HL-60 (cell line): Measurements from ENCODE around the gene FCGBP.
"Not testable (repeated sequence)": the region's sequence is repeated elsewhere in the genome, so short reads cannot be mapped to it uniquely, and the experiment has no call there.

Experiments
- DNase-seq, 2 experiments: peaks; one replicate each; pipeline ENCODE4 v3.0.0-alpha.2; 2010 to 2020; ENCODE audit warnings: low read depth in 1 of 2, low spot score in 1 of 2
- H3K27ac ChIP-seq: fragments of 250-450 bp; sonication (Bioruptor Pico); replicated peaks from 2 replicates; pipeline ENCODE4 v1.5.1; 2020; ENCODE audit warnings: mild to moderate bottlenecking, moderate library complexity
- H3K27me3 ChIP-seq: fragments of 250-450 bp; sonication (Bioruptor Pico); 2 replicates; pipeline ENCODE4 v1.5.1; 2021; ENCODE audit warnings: mild to moderate bottlenecking, moderate library complexity; ENCODE audit not compliant: insufficient read depth, poor library complexity, severe bottlenecking
- H3K4me3 ChIP-seq: replicated peaks from 2 replicates; pipeline ENCODE4 v1.5.1; 2011; ENCODE audit warnings: mild to moderate bottlenecking, control low read depth, low read length; ENCODE audit not compliant: insufficient read depth
- GABPA ChIP-seq: IDR thresholded peaks from 2 replicates; pipeline ENCODE4 v1.6.1; 2012; ENCODE audit warnings: low read depth
- POLR2AphosphoS5 ChIP-seq: IDR thresholded peaks from 2 replicates; pipeline ENCODE4 v1.6.1; 2012; ENCODE audit warnings: low read depth
- SPI1 ChIP-seq: IDR thresholded peaks from 2 replicates; pipeline ENCODE4 v1.6.1; 2012; ENCODE audit warnings: low read depth, mild to moderate bottlenecking, borderline replicate concordance
- TF ChIP-seq, protein P1 (sequence below): IDR thresholded peaks from 2 replicates; pipeline ENCODE4 v1.6.1; 2012; ENCODE audit warnings: low read depth; ENCODE audit not compliant: insufficient replicate concordance
- TF ChIP-seq, protein P2 (sequence below): IDR thresholded peaks from one replicate; pipeline ENCODE4 v1.5.1; 2011; ENCODE audit warnings: low read length, control low read depth, inconsistent platforms; ENCODE audit not compliant: insufficient read depth

FCGBP gene

DNA sequence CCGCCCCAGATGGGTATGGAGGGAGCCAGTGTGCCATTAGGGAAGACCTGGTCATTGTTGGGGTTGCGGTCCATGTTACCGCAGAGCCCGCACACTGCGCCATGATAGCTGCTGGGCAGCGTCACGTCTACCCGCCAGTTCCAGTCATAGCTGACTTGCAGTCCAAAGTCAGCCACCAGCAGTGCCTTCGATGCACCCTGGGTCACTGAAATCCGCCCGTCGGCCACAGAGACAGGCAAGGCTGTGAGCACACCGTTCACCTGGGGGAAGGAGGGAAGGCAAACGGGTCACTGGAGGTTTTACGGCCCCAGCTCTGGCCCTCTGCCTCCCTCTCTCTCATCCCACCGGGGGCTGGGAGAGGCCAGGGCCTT is 40.2 kb downstream of the FCGBP start:
- DNase-seq, H3K4me3 ChIP-seq, H3K27me3 ChIP-seq, H3K27ac ChIP-seq: not testable (repeated sequence)

DNA sequence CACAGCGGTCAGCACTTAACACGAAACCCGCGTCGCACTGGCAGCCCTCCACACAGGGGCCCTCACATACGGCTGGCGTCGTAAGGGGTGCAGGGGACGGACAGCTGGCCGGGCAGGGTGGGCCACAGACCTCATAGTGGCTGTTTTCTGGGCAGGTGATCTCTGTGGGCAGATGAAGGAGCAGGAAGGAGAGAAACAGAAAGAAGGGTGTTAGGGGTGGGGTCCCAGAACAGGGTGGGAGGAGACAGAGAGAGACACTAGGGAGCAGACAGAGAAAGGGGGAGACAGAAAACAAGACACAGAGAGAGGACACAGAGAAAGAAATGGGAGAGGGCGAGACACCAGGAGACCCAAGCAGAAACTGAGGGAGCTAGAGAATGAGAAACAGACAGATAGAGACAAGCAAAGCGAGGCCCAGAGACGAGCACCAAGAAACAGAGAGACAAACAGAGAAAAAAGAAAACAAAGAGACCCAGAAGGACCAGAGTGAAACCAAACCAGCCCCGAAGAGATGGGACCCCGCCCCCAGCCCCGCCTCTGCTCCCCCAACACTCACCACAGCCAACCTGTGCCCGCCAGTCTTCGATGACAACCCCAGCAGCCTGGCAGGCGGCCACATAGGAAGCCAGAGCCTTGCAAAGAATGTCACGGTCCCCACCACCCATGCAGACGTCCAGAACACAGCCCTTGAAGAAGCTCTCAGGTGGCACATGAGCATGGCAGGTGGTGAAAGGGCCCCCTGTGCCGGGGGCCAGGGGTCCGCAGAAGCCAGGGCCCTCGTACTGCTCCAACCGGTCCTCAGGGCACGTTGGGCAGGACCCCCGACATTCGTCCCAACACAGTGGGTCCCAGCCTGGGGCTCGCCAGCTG is 40.8 kb downstream of the FCGBP start:
- not testable (repeated sequence) for H3K27me3 ChIP-seq, DNase-seq, H3K27ac ChIP-seq, H3K4me3 ChIP-seq

DNA sequence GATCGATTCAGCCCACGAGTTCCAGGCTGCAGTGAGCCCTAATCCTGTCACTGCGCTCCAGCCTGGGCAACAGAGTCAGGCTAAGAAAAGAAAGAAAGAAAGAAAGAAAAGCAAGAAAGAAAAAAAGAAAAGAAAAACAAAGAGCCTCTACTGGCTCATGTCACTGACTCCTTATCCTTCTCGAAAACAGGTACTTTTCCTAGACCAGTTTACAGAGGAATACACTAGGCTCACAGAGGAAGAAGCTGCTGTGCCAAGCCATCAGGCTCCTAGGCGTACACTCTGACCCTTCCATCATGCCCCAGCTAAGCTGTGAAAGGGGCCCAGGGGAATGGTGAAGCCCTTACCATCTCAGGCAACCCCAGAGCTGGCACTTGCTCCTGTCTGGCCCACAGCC is 41.9 kb downstream of the FCGBP start:
- H3K4me3 ChIP-seq, H3K27me3 ChIP-seq, H3K27ac ChIP-seq, DNase-seq: not testable (repeated sequence)

DNA sequence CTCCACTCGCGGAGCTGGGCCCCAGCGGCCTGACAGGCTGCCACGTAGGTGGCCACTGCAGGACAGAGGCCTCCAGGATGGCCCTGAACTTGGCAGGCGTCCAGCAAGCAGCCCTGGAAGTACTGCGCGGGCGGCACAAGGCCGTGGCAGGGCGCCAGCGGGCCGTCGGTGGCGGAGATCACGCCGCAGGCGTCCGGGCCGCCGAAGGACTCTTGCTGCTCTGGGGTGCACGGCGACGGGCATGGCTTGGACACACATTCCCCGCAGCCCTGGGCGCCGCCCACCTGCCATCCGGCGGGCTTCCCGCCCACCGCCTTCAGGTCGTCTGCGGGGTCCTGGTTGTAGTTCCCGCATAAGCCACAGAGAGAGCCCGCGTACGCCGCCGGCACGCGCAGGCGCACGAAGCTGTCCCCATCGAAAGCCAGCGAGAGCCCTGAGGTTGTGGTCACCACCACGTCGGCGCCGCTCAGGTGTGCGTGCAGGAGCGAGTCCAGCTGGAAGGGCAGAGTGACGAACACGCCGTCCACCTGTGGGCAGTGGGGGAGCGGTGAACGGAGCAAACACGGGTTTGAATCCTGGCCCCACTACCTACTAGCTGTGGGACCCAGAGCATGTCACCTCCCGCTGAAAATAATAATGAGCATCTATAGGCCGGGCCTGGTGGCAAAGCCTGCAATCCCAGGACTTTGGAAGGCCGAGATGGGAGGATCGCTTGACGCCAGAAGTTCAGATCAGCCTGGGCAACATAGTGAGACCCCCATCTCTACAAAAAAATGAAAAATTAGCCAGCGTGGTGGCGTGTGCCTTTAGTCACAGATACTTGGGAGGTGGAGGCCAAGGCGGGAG is 42.6 kb downstream of the FCGBP start:
- H3K27ac ChIP-seq, H3K4me3 ChIP-seq, H3K27me3 ChIP-seq, DNase-seq: not testable (repeated sequence)

DNA sequence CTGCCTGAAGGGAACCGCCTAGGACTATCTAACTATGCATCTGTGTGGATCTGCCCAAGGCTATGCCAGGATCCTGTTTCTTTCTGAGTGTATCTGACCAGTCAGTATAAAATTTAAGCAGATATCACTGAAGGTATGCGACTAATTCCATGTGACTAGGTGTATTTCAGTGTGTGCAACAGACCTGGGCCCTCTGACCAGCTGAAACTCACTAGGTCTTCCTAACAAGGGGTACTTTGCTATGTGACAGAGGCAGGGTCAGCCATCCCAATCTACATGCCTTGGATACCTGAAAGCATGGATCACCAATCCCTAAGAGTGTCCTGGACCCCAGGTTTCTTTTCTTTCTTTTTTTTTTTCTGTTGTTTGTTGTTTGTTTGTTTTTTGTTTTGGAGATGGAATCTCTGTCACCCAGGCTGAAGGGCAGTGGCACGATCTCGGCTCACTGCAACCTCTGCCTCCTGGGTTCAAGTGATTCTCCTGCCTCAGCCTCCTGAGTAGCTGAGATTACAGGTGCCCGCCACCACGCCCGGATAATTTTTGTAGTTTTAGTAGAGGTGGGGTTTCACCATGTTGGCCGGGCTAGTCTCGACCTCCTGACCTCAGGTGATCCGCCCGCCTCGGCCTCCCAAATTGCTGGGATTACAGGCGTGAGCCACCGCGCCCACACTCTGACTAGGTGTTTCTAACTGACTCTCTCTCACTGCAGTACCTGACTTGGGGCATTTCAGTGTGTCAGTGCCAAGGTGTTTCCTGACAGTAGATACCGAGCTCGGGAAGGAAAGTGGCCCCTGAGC is 43.5 kb downstream of the FCGBP start:
- TF ChIP-seq, protein P1, sequence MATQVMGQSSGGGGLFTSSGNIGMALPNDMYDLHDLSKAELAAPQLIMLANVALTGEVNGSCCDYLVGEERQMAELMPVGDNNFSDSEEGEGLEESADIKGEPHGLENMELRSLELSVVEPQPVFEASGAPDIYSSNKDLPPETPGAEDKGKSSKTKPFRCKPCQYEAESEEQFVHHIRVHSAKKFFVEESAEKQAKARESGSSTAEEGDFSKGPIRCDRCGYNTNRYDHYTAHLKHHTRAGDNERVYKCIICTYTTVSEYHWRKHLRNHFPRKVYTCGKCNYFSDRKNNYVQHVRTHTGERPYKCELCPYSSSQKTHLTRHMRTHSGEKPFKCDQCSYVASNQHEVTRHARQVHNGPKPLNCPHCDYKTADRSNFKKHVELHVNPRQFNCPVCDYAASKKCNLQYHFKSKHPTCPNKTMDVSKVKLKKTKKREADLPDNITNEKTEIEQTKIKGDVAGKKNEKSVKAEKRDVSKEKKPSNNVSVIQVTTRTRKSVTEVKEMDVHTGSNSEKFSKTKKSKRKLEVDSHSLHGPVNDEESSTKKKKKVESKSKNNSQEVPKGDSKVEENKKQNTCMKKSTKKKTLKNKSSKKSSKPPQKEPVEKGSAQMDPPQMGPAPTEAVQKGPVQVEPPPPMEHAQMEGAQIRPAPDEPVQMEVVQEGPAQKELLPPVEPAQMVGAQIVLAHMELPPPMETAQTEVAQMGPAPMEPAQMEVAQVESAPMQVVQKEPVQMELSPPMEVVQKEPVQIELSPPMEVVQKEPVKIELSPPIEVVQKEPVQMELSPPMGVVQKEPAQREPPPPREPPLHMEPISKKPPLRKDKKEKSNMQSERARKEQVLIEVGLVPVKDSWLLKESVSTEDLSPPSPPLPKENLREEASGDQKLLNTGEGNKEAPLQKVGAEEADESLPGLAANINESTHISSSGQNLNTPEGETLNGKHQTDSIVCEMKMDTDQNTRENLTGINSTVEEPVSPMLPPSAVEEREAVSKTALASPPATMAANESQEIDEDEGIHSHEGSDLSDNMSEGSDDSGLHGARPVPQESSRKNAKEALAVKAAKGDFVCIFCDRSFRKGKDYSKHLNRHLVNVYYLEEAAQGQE = no peak
- TF ChIP-seq, protein P2, sequence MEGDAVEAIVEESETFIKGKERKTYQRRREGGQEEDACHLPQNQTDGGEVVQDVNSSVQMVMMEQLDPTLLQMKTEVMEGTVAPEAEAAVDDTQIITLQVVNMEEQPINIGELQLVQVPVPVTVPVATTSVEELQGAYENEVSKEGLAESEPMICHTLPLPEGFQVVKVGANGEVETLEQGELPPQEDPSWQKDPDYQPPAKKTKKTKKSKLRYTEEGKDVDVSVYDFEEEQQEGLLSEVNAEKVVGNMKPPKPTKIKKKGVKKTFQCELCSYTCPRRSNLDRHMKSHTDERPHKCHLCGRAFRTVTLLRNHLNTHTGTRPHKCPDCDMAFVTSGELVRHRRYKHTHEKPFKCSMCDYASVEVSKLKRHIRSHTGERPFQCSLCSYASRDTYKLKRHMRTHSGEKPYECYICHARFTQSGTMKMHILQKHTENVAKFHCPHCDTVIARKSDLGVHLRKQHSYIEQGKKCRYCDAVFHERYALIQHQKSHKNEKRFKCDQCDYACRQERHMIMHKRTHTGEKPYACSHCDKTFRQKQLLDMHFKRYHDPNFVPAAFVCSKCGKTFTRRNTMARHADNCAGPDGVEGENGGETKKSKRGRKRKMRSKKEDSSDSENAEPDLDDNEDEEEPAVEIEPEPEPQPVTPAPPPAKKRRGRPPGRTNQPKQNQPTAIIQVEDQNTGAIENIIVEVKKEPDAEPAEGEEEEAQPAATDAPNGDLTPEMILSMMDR = no peak
- TF ChIP-seq POLR2AphosphoS5 (no peak), SPI1 (no peak), GABPA (no peak)
- Histone ChIP-seq H3K27ac (no peak overlapping the region), H3K27me3 (no peaks in the 10 kb centered on the region), H3K4me3 (no peak overlapping the region)
- no peak for DNase-seq

DNA sequence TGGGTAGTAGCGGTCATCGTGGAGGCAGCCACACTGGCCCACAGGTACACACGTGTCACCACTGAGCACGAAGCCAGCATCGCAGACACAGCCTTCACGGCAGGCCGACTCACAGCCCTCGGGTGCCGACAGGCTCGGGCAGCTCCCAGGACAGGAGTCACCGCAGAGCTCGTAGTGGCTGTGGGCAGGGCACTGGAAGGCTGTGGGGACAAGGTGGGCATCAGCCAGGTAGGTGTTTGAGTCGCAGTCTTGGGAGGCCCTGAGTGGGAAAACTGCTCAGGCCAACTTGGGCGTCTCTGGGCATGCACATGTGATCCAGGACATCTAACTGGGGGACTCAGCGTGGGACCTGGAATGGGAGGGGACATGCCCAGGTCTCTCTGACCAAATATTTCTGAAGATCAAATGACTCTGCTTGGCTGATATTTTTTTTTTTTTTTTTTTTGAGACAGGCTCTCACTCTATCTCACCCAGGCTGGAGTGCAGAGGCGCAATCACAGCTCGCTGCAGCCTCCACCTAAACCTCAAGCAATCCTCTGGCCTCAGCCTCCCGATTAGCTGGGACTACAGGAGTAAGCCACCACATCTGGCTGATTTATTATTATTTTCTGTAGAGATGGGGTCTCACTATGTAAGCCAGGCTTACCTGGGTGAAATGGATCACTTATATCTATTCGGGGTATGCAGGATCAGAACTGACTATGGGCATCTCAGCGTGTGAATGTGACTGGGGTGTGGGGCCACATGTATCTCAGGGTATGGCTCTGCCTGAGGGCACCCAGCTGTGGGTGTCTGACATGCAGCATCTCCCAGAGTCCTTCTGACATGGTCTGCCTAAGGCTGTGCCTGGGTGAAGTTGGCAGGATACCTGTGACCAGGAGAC is 44.3 kb downstream of the FCGBP start:
- not testable (repeated sequence) for H3K27me3 ChIP-seq, H3K4me3 ChIP-seq, DNase-seq, H3K27ac ChIP-seq

DNA sequence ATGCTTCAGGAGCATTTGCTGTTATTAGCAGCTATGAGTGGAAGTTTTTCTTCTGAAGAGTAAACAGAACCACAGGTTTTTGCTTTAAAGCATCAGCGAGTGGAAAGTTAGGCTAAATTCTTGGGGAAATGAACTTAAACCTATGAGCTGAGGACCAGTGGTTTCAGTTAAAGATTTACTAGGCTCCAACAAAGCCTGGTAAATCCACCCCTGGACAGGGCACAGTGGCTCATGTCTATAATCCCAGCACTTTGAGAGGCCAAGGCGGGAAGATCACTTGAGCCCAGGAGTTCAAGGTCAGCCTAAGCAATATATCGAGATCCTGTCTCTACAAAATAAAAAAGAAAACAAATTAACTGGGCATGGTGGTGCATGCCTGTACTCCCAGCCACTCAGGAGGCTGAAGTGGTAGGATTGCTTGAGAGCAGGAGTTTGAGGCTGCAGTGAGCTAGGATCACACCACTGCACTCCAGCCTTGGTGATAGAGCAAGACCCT is 46.9 kb downstream of the FCGBP start:
- not testable (repeated sequence) for H3K4me3 ChIP-seq, DNase-seq, H3K27ac ChIP-seq, H3K27me3 ChIP-seq

DNA sequence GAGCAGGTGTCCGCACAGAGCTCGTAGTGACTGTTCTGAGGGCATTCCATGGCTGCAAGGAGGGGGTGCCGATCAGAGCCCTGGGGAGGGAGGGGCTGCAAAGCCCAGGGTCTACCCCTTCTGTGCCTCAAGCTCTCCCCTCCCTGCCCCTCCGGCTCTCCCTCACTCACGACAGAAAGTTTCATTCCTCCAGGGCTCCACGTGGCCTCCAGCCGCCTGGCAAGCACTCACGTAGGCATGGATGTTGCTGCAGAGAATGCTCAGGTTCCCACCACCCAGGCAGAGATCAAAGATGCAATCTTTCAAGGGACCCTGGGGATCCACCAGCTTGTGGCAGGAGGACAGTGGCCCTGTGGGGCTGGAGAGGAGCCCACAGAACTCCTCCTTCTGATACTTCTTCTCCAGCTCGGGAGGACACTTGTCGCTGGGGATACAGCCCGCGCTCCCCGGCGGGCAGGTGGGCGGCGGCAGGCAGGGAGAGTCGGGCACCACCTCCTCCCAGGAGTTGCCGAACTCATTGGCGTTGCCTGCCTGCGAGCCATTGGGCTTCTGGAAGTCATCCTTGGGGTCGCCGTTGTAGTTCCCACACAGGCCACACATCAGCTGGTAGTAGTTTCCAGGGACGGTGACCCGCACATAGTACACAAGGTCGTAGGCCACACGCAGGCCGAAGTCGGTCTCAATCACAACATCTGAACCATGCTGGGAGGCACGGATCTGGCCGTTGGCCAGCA is 48.4 kb downstream of the FCGBP start:
- H3K27me3 ChIP-seq, H3K4me3 ChIP-seq, H3K27ac ChIP-seq, DNase-seq: not testable (repeated sequence)

DNA sequence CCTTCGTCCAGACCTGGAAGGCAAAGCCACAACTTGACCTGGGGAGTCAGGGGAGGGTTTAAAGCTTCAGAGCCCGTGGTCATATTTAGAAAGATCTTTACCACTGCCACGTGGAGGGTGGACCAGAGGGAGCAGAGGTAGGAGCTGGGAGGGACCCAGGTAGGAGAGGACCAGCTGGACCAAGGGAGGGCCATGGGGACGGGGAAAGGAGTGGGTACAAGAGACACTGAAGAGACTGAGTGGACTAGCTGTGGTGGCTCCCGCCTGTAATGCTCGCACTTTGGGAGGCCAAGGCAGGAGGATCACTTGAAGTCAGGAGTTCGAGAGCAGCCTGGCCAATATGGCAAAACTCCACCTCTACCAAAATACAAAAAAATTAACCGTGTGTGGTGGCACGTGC is 49.7 kb downstream of the FCGBP start:
- H3K4me3 ChIP-seq, H3K27me3 ChIP-seq, DNase-seq, H3K27ac ChIP-seq: not testable (repeated sequence)
